Measurements from ENCODE around the gene FXYD2. TPM values are rescaled to one million over a fixed set of nuclear protein-coding genes. Genes with fewer than 3 reads are reported as not detected.

Gene FXYD2
- total RNA-seq, 1 experiment from 2014 or later = 1.4 TPM

- Mint-ChIP-seq H3K27me3 (ENCODE audit: low read depth) (peaks cover 2% of the 10 kb centered on the region; the same call in 1 of the 2 replicates), H3K36me3 (no peaks in the 10 kb centered on the region), H3K27ac (no peak overlapping the region), H3K4me3 (no peak overlapping the region), H3K9me3 (no peaks in the 10 kb centered on the region), H3K4me1 (peaks cover 13% of the 10 kb centered on the region)
- ATAC-seq = no peak
- POLR2A ChIA-PET = no interaction called here
- TF ChIP-seq ATF2 (CRISPR knock-in tag; IDR thresholded peaks at IDR 0.05; ENCODE audit: borderline replicate concordance, low read depth) = no peak
- TF ChIP-seq CREB1 (CRISPR knock-in tag; IDR thresholded peaks at IDR 0.05) = no peak
- TF ChIP-seq, protein P1, sequence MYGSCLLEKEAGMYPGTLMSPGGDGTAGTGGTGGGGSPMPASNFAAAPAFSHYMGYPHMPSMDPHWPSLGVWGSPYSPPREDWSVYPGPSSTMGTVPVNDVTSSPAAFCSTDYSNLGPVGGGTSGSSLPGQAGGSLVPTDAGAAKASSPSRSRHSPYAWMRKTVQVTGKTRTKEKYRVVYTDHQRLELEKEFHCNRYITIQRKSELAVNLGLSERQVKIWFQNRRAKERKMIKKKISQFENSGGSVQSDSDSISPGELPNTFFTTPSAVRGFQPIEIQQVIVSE (CRISPR knock-in tag; IDR thresholded peaks at IDR 0.05; ENCODE audit: borderline replicate concordance) = no peak
- no peak for TF ChIP-seq OVOL2 (CRISPR knock-in tag; IDR thresholded peaks at IDR 0.05; ENCODE audit: borderline replicate concordance)
- no peak for TF ChIP-seq RORB (CRISPR knock-in tag; IDR thresholded peaks at IDR 0.05)
- DNase-seq (ENCODE audit: low spot score) = no peak
- CTCF ChIA-PET = interaction anchor here (0.7 to 1.5 kb wide), 3 partner anchors 13 to 113 kb away, joined by 3 to 6 read pairs (median 6); no protein-coding TSS in a partner anchor
These were observed 7.3 kb upstream of the FXYD2 start for GRCh38 chr11:117831661-117832415.

DNA sequence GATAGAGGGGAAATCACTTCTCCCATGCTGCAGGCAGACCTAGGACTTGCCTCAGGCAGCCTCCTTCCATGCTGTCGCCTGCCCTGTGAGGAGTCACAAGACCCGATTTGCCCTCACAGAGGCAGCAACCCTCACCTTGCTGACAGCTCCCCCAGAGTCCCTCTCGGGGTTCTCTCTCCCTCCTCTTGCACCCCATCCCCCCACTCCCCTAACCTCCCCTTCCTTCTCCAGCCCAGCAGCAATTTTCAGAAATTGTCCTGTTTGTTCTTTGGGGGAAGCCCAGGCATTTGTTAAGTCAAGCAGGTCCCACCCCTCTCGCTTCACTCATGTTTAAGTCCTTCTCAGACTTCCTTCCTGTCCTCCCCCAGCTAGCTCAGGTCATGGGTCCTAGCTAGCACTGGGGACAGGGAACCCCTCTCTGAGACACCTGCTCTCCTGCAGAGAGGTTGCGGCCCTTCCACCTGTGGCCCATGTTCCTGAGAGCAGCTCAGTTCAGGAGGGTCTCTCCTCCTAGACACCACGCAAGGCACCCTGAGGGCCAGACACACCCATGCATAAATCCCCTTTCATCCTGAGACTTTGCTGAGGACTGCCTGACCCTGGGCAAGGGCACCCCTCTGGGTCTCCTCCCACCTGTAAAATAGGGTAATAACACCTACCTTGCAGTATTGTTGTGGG lies 6.3 kb upstream of the FXYD2 start:
- peak overlapping the region; percentile 61 for H3K27ac Mint-ChIP-seq
- TF ChIP-seq NR2C2 (CRISPR knock-in tag; IDR thresholded peaks at IDR 0.05) (no peak), NFATC4 (CRISPR knock-in tag; IDR thresholded peaks at IDR 0.05) (no peak), PRRX2 (CRISPR knock-in tag; IDR thresholded peaks at IDR 0.05) (no peak), ZNF671 (CRISPR knock-in tag; IDR thresholded peaks at IDR 0.05) (no peak)
- TF ChIP-seq, protein P2, sequence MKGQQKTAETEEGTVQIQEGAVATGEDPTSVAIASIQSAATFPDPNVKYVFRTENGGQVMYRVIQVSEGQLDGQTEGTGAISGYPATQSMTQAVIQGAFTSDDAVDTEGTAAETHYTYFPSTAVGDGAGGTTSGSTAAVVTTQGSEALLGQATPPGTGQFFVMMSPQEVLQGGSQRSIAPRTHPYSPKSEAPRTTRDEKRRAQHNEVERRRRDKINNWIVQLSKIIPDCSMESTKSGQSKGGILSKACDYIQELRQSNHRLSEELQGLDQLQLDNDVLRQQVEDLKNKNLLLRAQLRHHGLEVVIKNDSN (CRISPR knock-in tag; IDR thresholded peaks at IDR 0.05) = no peak
- DNase-seq (ENCODE audit: low spot score) (no peak), ATAC-seq (peak; percentile 22; the same call in 1 of the 2 replicates)
- no peaks in the 10 kb centered on the region for H3K9me3 Mint-ChIP-seq
- H3K27me3 Mint-ChIP-seq (ENCODE audit: low read depth) = peaks cover 2% of the 10 kb centered on the region; the same call in 1 of the 2 replicates
- H3K4me3 Mint-ChIP-seq = no peak overlapping the region
- ChIA-PET POLR2A (no interaction called here), CTCF (interaction anchor here (1.0 to 1.5 kb wide), 4 partner anchors 12 to 116 kb away, joined by 3 to 6 read pairs (median 6); no protein-coding TSS in a partner anchor)
- H3K4me1 Mint-ChIP-seq = peaks cover 13% of the 10 kb centered on the region
- no peaks in the 10 kb centered on the region for H3K36me3 Mint-ChIP-seq

- ChIA-PET CTCF (interaction anchor here (1.0 to 1.3 kb wide), 4 partner anchors 23 to 117 kb away, joined by 3 to 6 read pairs (median 5); no protein-coding TSS in a partner anchor), POLR2A (no interaction called here)
- no peaks in the 10 kb centered on the region for H3K36me3 Mint-ChIP-seq
- no peak for ATAC-seq
- peaks cover 2% of the 10 kb centered on the region; the same call in 1 of the 2 replicates for H3K27me3 Mint-ChIP-seq (ENCODE audit: low read depth)
- no peak for DNase-seq (ENCODE audit: low spot score)
- no peak overlapping the region for H3K4me3 Mint-ChIP-seq
- H3K9me3 Mint-ChIP-seq = no peaks in the 10 kb centered on the region
- peaks cover 15% of the 10 kb centered on the region for H3K4me1 Mint-ChIP-seq
- TF ChIP-seq ZNF138 (CRISPR knock-in tag; conservative IDR thresholded peaks at IDR 0.05) (no peak), MYBL2 (CRISPR knock-in tag; IDR thresholded peaks at IDR 0.05) (no peak), CREB1 (CRISPR knock-in tag; IDR thresholded peaks at IDR 0.05) (no peak), TP53 (CRISPR knock-in tag; IDR thresholded peaks at IDR 0.05) (no peak), ZNF416 (CRISPR knock-in tag; IDR thresholded peaks at IDR 0.05) (no peak), CREM (CRISPR knock-in tag; IDR thresholded peaks at IDR 0.05) (no peak), NFATC4 (CRISPR knock-in tag; IDR thresholded peaks at IDR 0.05) (no peak), ZNF121 (CRISPR knock-in tag; IDR thresholded peaks at IDR 0.05) (no peak)
- TF ChIP-seq, protein P3, sequence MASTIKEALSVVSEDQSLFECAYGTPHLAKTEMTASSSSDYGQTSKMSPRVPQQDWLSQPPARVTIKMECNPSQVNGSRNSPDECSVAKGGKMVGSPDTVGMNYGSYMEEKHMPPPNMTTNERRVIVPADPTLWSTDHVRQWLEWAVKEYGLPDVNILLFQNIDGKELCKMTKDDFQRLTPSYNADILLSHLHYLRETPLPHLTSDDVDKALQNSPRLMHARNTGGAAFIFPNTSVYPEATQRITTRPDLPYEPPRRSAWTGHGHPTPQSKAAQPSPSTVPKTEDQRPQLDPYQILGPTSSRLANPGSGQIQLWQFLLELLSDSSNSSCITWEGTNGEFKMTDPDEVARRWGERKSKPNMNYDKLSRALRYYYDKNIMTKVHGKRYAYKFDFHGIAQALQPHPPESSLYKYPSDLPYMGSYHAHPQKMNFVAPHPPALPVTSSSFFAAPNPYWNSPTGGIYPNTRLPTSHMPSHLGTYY (CRISPR knock-in tag; IDR thresholded peaks at IDR 0.05) = no peak
- TF ChIP-seq, protein P4, sequence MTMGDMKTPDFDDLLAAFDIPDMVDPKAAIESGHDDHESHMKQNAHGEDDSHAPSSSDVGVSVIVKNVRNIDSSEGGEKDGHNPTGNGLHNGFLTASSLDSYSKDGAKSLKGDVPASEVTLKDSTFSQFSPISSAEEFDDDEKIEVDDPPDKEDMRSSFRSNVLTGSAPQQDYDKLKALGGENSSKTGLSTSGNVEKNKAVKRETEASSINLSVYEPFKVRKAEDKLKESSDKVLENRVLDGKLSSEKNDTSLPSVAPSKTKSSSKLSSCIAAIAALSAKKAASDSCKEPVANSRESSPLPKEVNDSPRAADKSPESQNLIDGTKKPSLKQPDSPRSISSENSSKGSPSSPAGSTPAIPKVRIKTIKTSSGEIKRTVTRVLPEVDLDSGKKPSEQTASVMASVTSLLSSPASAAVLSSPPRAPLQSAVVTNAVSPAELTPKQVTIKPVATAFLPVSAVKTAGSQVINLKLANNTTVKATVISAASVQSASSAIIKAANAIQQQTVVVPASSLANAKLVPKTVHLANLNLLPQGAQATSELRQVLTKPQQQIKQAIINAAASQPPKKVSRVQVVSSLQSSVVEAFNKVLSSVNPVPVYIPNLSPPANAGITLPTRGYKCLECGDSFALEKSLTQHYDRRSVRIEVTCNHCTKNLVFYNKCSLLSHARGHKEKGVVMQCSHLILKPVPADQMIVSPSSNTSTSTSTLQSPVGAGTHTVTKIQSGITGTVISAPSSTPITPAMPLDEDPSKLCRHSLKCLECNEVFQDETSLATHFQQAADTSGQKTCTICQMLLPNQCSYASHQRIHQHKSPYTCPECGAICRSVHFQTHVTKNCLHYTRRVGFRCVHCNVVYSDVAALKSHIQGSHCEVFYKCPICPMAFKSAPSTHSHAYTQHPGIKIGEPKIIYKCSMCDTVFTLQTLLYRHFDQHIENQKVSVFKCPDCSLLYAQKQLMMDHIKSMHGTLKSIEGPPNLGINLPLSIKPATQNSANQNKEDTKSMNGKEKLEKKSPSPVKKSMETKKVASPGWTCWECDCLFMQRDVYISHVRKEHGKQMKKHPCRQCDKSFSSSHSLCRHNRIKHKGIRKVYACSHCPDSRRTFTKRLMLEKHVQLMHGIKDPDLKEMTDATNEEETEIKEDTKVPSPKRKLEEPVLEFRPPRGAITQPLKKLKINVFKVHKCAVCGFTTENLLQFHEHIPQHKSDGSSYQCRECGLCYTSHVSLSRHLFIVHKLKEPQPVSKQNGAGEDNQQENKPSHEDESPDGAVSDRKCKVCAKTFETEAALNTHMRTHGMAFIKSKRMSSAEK (CRISPR knock-in tag; IDR thresholded peaks at IDR 0.05; ENCODE audit: borderline replicate concordance) = no peak
- no peak overlapping the region for H3K27ac Mint-ChIP-seq
These were observed 5.5 kb upstream of the FXYD2 start for GRCh38 chr11:117830072-117830471.

Data from WTC11 (cell line).